Measurements from ENCODE around the gene MVB12B.

MVB12B gene

GRCh38 chr9:126404459-126404858 lies 77.8 kb downstream of the MVB12B start:
- H3K36me3 ChIP-seq (replicated peaks) = no peaks in the 10 kb centered on the region
- no peaks in the 10 kb centered on the region for H3K27me3 ChIP-seq (replicated peaks)
- in situ Hi-C loops (cut with HindIII; ENCODE audit: low pct_ligation_motif_present, low sequenced_read_pairs) = no loop called here
- TF ChIP-seq CTCF (IDR thresholded peaks at IDR 0.05; ENCODE audit: low read depth, low read length, missing control alignments) = no peak
- no peak for DNase-seq
- H3K27ac ChIP-seq = no peak overlapping the region
- H3K4me3 ChIP-seq (ENCODE audit: low read depth, low read length) = no peak overlapping the region

GRCh38 chr9:126406075-126406667 lies 79.5 kb downstream of the MVB12B start:
- H3K27me3 ChIP-seq (replicated peaks) = no peaks in the 10 kb centered on the region
- in situ Hi-C loops (cut with HindIII; ENCODE audit: low pct_ligation_motif_present, low sequenced_read_pairs) = no loop called here

GRCh38 chr9:126407114-126407870 lies 80.7 kb downstream of the MVB12B start:
- no peak overlapping the region for H3K27ac ChIP-seq
- H3K27me3 ChIP-seq (replicated peaks) = no peaks in the 10 kb centered on the region
- in situ Hi-C loops (cut with HindIII; ENCODE audit: low pct_ligation_motif_present, low sequenced_read_pairs) = no loop called here
- no peak overlapping the region for H3K4me3 ChIP-seq (ENCODE audit: low read depth, low read length)
- no peaks in the 10 kb centered on the region for H3K36me3 ChIP-seq (replicated peaks)
- no peak for DNase-seq
- no peak for TF ChIP-seq CTCF (IDR thresholded peaks at IDR 0.05; ENCODE audit: low read depth, low read length, missing control alignments)

More at GRCh38 chr9:126406075-126406667, 79.5 kb downstream of the MVB12B start:
- H3K36me3 ChIP-seq (replicated peaks) = no peaks in the 10 kb centered on the region
- TF ChIP-seq CTCF (IDR thresholded peaks at IDR 0.05; ENCODE audit: low read depth, low read length, missing control alignments) = no peak
- H3K4me3 ChIP-seq (ENCODE audit: low read depth, low read length) = no peak overlapping the region
- DNase-seq = no peak
- H3K27ac ChIP-seq = no peak overlapping the region

- no peak overlapping the region for H3K4me3 ChIP-seq (ENCODE audit: low read depth, low read length)
- DNase-seq = no peak
- TF ChIP-seq CTCF (IDR thresholded peaks at IDR 0.05; ENCODE audit: low read depth, low read length, missing control alignments) = no peak
- H3K27me3 ChIP-seq (replicated peaks) = no peaks in the 10 kb centered on the region
- H3K27ac ChIP-seq = no peak overlapping the region
- in situ Hi-C loops (cut with HindIII; ENCODE audit: low pct_ligation_motif_present, low sequenced_read_pairs) = no loop called here
- no peaks in the 10 kb centered on the region for H3K36me3 ChIP-seq (replicated peaks)
These were observed 81.4 kb downstream of the MVB12B start for GRCh38 chr9:126408004-126408403.

- Histone ChIP-seq H3K27ac (no peak overlapping the region), H3K27me3 (replicated peaks) (no peaks in the 10 kb centered on the region), H3K36me3 (replicated peaks) (no peaks in the 10 kb centered on the region), H3K4me3 (ENCODE audit: low read depth, low read length) (no peak overlapping the region)
- TF ChIP-seq CTCF (IDR thresholded peaks at IDR 0.05; ENCODE audit: low read depth, low read length, missing control alignments) = no peak
- in situ Hi-C loops (cut with HindIII; ENCODE audit: low pct_ligation_motif_present, low sequenced_read_pairs) = no loop called here
- no peak for DNase-seq
These were observed 83.6 kb downstream of the MVB12B start for GRCh38 chr9:126410229-126410628.
